Measurements from ENCODE around the gene SUN3.

- no peak for TF ChIP-seq POLR2A (IDR thresholded peaks at IDR 0.05)
- TF ChIP-seq, protein P1, sequence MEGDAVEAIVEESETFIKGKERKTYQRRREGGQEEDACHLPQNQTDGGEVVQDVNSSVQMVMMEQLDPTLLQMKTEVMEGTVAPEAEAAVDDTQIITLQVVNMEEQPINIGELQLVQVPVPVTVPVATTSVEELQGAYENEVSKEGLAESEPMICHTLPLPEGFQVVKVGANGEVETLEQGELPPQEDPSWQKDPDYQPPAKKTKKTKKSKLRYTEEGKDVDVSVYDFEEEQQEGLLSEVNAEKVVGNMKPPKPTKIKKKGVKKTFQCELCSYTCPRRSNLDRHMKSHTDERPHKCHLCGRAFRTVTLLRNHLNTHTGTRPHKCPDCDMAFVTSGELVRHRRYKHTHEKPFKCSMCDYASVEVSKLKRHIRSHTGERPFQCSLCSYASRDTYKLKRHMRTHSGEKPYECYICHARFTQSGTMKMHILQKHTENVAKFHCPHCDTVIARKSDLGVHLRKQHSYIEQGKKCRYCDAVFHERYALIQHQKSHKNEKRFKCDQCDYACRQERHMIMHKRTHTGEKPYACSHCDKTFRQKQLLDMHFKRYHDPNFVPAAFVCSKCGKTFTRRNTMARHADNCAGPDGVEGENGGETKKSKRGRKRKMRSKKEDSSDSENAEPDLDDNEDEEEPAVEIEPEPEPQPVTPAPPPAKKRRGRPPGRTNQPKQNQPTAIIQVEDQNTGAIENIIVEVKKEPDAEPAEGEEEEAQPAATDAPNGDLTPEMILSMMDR (IDR thresholded peaks at IDR 0.05), result no peak
- no peak for TF ChIP-seq EP300 (IDR thresholded peaks at IDR 0.05)
Observed at GRCh38 chr7:48046458-48046857, 17.6 kb upstream of the SUN3 start.
